GM12878 (cell line): ENCODE data around the gene MAST1. TPM values are rescaled to one million over a fixed set of nuclear protein-coding genes. Genes with fewer than 3 reads are reported as not detected.

Source experiments
- ATAC-seq: fragments of 200-7000 bp; cut with Tn5 transposase; 3 replicates; pipeline ENCODE4 v1.9.1; 2020; ENCODE audit warnings: mild to moderate bottlenecking, moderate library complexity
- BruUV-seq: library from RNA; stranded (reverse); fragments of 400-500 nt; replicated peaks from 2 replicates; lab custom pipeline; 2021; lab: Mats Ljungman, UMichigan
- CTCF ChIA-PET: fragments of 300-600 bp; sonication (Branson Sonifier 250); formaldehyde crosslinking; extraction: SDS; loops from one replicate; lab custom pipeline; 2021; ENCODE audit warnings: inconsistent platforms; lab: Yijun Ruan, JAX
- POLR2A ChIA-PET: fragments of 350-600 bp; formaldehyde crosslinking; extraction: SDS; loops from one replicate; lab custom pipeline; 2021; ENCODE audit warnings: inconsistent platforms; lab: Charles Lee
- RAD21 ChIA-PET: fragments of 300-600 bp; sonication (Branson Sonifier 250); formaldehyde crosslinking; loops from one replicate; lab custom pipeline; 2023; ENCODE audit warnings: antibody characterized with exemption; ENCODE audit not compliant: unreplicated experiment; lab: Charles Lee
- SMC1A ChIA-PET: fragments of 300-600 bp; sonication (Branson Sonifier 250); formaldehyde crosslinking; loops from one replicate; lab custom pipeline; 2023; ENCODE audit not compliant: unreplicated experiment, uncharacterized antibody; lab: Charles Lee
- DNase-seq: peaks from one replicate; pipeline ENCODE4 v3.0.0-alpha.2; 2011; ENCODE audit warnings: low read depth, low spot score
- FAIRE-seq: peaks from 3 replicates; lab custom pipeline; 2011; peaks lifted over from hg19 to GRCh38; lab: Jason Lieb, UNC
- H2AFZ ChIP-seq: 2 replicates; pipeline ENCODE4 v1.6.0; 2011; ENCODE audit warnings: low read depth, low read length, control low read depth; ENCODE audit not compliant: control insufficient read depth
- H3K27ac ChIP-seq: 2 replicates; pipeline ENCODE4 v1.5.1; 2011; ENCODE audit warnings: control low read depth; ENCODE audit not compliant: control insufficient read depth, insufficient read depth
- H3K27me3 ChIP-seq, 2 experiments: replicated peaks in 1 of 2; 2 replicates each; pipeline versions ENCODE4 v1.6.0 to v1.6.1; 2011; ENCODE audit warnings: low read length in 1 of 2; ENCODE audit not compliant: control insufficient read depth in 2 of 2, insufficient read depth in 2 of 2
- H3K36me3 ChIP-seq, 2 experiments: 2 replicates each; pipeline ENCODE4 v1.5.1; 2011; ENCODE audit warnings: low read length in 1 of 2; ENCODE audit not compliant: control insufficient read depth in 2 of 2, insufficient read depth in 2 of 2
- H3K4me1 ChIP-seq: 2 replicates; pipeline ENCODE4 v1.6.1; 2011; ENCODE audit warnings: mild to moderate bottlenecking, low read length, moderate library complexity, mixed read lengths; ENCODE audit not compliant: control insufficient read depth, insufficient read depth
- H3K4me2 ChIP-seq: 2 replicates; pipeline ENCODE4 v1.6.0; 2011; ENCODE audit warnings: control low read depth; ENCODE audit not compliant: control insufficient read depth, insufficient read depth
- H3K4me3 ChIP-seq: fragments of 200-600 bp; sonication (generic); 2 replicates; pipeline ENCODE4 v1.5.1; 2016
- H3K79me2 ChIP-seq: 2 replicates; pipeline ENCODE4 v1.6.0; 2011; ENCODE audit warnings: low read length; ENCODE audit not compliant: control insufficient read depth, insufficient read depth
- H3K9ac ChIP-seq: 2 replicates; pipeline ENCODE4 v1.8.0; 2011; ENCODE audit warnings: low read length, control low read depth, mixed read lengths; ENCODE audit not compliant: control insufficient read depth, insufficient read depth
- H3K9me3 ChIP-seq: replicated peaks from 3 replicates; pipeline ENCODE4 v1.5.1; 2011; ENCODE audit warnings: mild to moderate bottlenecking, low read length; ENCODE audit not compliant: control insufficient read depth, insufficient read depth
- H4K20me1 ChIP-seq: 2 replicates; pipeline ENCODE4 v1.6.0; 2011; ENCODE audit not compliant: control insufficient read depth, insufficient read depth
- BCL3 ChIP-seq: IDR thresholded peaks from 2 replicates; pipeline ENCODE4 v1.6.1; 2011; ENCODE audit warnings: borderline replicate concordance, low read depth, mild to moderate bottlenecking, moderate library complexity, low read length; ENCODE audit not compliant: insufficient read depth, poor library complexity, severe bottlenecking
- BMI1 ChIP-seq: fragments of 450-650 bp; IDR thresholded peaks from 2 replicates; pipeline ENCODE4 v1.6.1; 2016; ENCODE audit warnings: mild to moderate bottlenecking, moderate library complexity, borderline replicate concordance
- CEBPZ ChIP-seq: fragments of 150-350 bp; IDR thresholded peaks from 2 replicates; pipeline ENCODE4 v1.6.1; 2016; ENCODE audit warnings: low read depth, low read length
- DPF2 ChIP-seq: fragments of 450-650 bp; IDR thresholded peaks from 2 replicates; pipeline ENCODE4 v1.6.1; 2017; ENCODE audit warnings: mild to moderate bottlenecking
- JUNB ChIP-seq: IDR thresholded peaks from 2 replicates; pipeline ENCODE4 v1.6.1; 2016; ENCODE audit warnings: antibody characterized with exemption, mild to moderate bottlenecking
- MXI1 ChIP-seq: fragments of 150-350 bp; IDR thresholded peaks from 2 replicates; pipeline ENCODE4 v1.6.1; 2011; ENCODE audit warnings: low read depth, mild to moderate bottlenecking, inconsistent platforms, low read length, improper control_type of control experiment
- NBN ChIP-seq: fragments of 450-650 bp; IDR thresholded peaks from 2 replicates; pipeline ENCODE4 v1.6.1; 2016
- NFXL1 ChIP-seq: fragments of 450-650 bp; IDR thresholded peaks from 2 replicates; pipeline ENCODE4 v1.6.1; 2017; ENCODE audit warnings: antibody characterized with exemption, mild to moderate bottlenecking, borderline replicate concordance
- NR2C1 ChIP-seq: fragments of 450-650 bp; IDR thresholded peaks from 2 replicates; pipeline ENCODE4 v1.6.1; 2017; ENCODE audit warnings: antibody characterized with exemption, mild to moderate bottlenecking, moderate library complexity
- POLR2A ChIP-seq: IDR thresholded peaks from 2 replicates; pipeline ENCODE4 v1.6.1; 2011; ENCODE audit warnings: low read depth, mild to moderate bottlenecking, low read length
- SMARCA5 ChIP-seq: fragments of 450-650 bp; IDR thresholded peaks from 2 replicates; pipeline ENCODE4 v1.6.1; 2017; ENCODE audit warnings: mild to moderate bottlenecking
- SREBF2 ChIP-seq: IDR thresholded peaks from 2 replicates; pipeline ENCODE4 v1.6.1; 2012; ENCODE audit warnings: mild to moderate bottlenecking, low read length
- TARDBP ChIP-seq: IDR thresholded peaks from 2 replicates; pipeline ENCODE4 v1.6.1; 2016; ENCODE audit warnings: borderline replicate concordance
- TCF3 ChIP-seq: IDR thresholded peaks from 2 replicates; pipeline ENCODE4 v1.6.1; 2012; ENCODE audit warnings: low read depth, mild to moderate bottlenecking, low read length, borderline replicate concordance; ENCODE audit not compliant: insufficient read depth
- ZBED1 ChIP-seq: IDR thresholded peaks from 2 replicates; pipeline ENCODE4 v1.6.1; 2016; ENCODE audit warnings: borderline replicate concordance
- WGBS: methylation state at CpG from one replicate; pipeline ENCODE4 v1.1.6; 2016; ENCODE audit warnings: low lambda C conversion rate; ENCODE audit not compliant: insufficient replicate concordance, insufficient coverage; ENCODE audit errors: missing lambda C conversion rate; 5-methylcytosine and 5-hydroxymethylcytosine counted together
- in situ Hi-C: fragments of 300-500 bp; cut with MboI; formaldehyde crosslinking; loops from 9 replicates; pipeline ENCODE4 v1.14.3; 2018; ENCODE audit warnings: mixed read lengths
- intact Hi-C: fragments of 100-400 bp; cut with micrococcal nuclease; formaldehyde crosslinking; loops from one replicate; pipeline ENCODE4 v1.14.2; 2022; ENCODE audit not compliant: unreplicated experiment
- polyA plus RNA-seq, 11 experiments: library from polyadenylated mRNA; depleted of rRNA in 4 of 11; unstranded in 6 of 11; stranded (reverse) in 5 of 11; fragments of >200 nt; fragmentation: Nextera tagmentation in 4 of 11; fragmentation: Illumina TruSeq in 1 of 11; extraction: Ambion mirVana in 4 of 11; extraction: Trizol in 1 of 11; gene quantifications; 1 replicate in 1 of 11; 2 replicates in 10 of 11; pipeline versions ENCODE4 v1.2.1 to v1.2.3, GENCODE V29; 2011 to 2016; ENCODE audit warnings: inconsistent platforms in 2 of 11, missing spikeins in 2 of 11, low read depth in 1 of 11
- total RNA-seq, 4 experiments: library from RNA; depleted of rRNA in 3 of 4; stranded (reverse); fragments of >200 nt in 3 of 4; fragmentation: Illumina TruSeq in 1 of 4; extraction: Trizol in 1 of 4; gene quantifications; 2 replicates each; pipeline versions ENCODE4 v1.2.1 to v1.2.3, GENCODE V29; 2013 to 2021

The MAST1 gene
- total and polyA plus RNA-seq, 10 of the 15 experiments (the other 5 are each of a cell fraction or from before 2014, with no cell fraction given): 0.08 to 0.79 (median 0.44) TPM; not detected in 1

GRCh38 chr19:12872941-12873890 is 34.9 kb downstream of the MAST1 start:
- ChIA-PET RAD21 (no interaction called here), SMC1A (no interaction called here), POLR2A (interaction anchor here (0.7 kb wide), 1 partner anchor 9 kb away, joined by 4 read pairs; no protein-coding TSS in a partner anchor), CTCF (interaction anchor here (0.8 to 1.2 kb wide), 4 partner anchors 8 to 92 kb away, joined by 3 to 4 read pairs (median 3); partner anchors contain the start of gene DNASE2)
- Histone ChIP-seq H4K20me1 (no peaks in the 10 kb centered on the region), H3K36me3 (peaks cover 0 to 4% of the 10 kb centered on the region in 2 experiments; a peak in 1 of 4 replicates), H3K4me2 (no peak overlapping the region), H3K27ac (no peak overlapping the region), H3K9ac (no peak overlapping the region), H3K27me3 (no peaks in the 10 kb centered on the region), H3K4me1 (no peaks in the 10 kb centered on the region), H3K79me2 (no peaks in the 10 kb centered on the region), H3K9me3 (no peaks in the 10 kb centered on the region; the same call in 2 of the 3 replicates), H3K4me3 (no peak overlapping the region), H2AFZ (no peak overlapping the region)
- TF ChIP-seq MXI1 (no peak), TCF3 (0 out of 2 replicates have a peak, but pooled peaks have one; percentile 32), BCL3 (peak; percentile 82), NR2C1 (no peak), ZBED1 (no peak), SMARCA5 (no peak), NBN (no peak), DPF2 (no peak), BMI1 (no peak), POLR2A (peak; percentile 44; the same call in 1 of the 2 replicates), NFXL1 (no peak), TARDBP (no peak), JUNB (no peak), SREBF2 (no peak), CEBPZ (no peak)
- ATAC-seq: peak; percentile 80
- no peak for DNase-seq
- WGBS: 97% methylated on average over 60 of the region's 70 CpGs
- BruUV-seq: no TSS peak
- in situ Hi-C loops (no loop called here), intact Hi-C loops (no loop called here)
- FAIRE-seq: no peak
